ENCODE measurements around the gene MEIKIN.

The MEIKIN gene

GRCh38 chr5:131945551-131946168 is at the start of gene MEIKIN:
Gene MEIKIN (minus strand): TSS chr5:131945663. CDS start chr5:131945505, 158 bp downstream.
- DNase-seq = no peak
- in situ Hi-C loops (cut with MboI; ENCODE audit: low pct_unique_long_range_greater_than_20kb, low sequenced_read_pairs) = no loop called here

GRCh38 chr5:131994533-131995226 is 49.2 kb upstream of the MEIKIN start:
- DNase-seq = no peak
- in situ Hi-C loops (cut with MboI; ENCODE audit: low pct_unique_long_range_greater_than_20kb, low sequenced_read_pairs) = no loop called here

- in situ Hi-C loops (cut with MboI; ENCODE audit: low pct_unique_long_range_greater_than_20kb, low sequenced_read_pairs) = no loop called here
- DNase-seq = no peak
Measured at GRCh38 chr5:131994090-131994489, 48.6 kb upstream of the MEIKIN start.

- in situ Hi-C loops (cut with MboI; ENCODE audit: low pct_unique_long_range_greater_than_20kb, low sequenced_read_pairs) = no loop called here
- no peak for DNase-seq
Measured at GRCh38 chr5:131993676-131994075, 48.2 kb upstream of the MEIKIN start.

- DNase-seq = no peak
- in situ Hi-C loops (cut with MboI; ENCODE audit: low pct_unique_long_range_greater_than_20kb, low sequenced_read_pairs) = no loop called here
Measured at GRCh38 chr5:131992370-131992769, 46.9 kb upstream of the MEIKIN start.

GRCh38 chr5:131991593-131992324 is 46.3 kb upstream of the MEIKIN start:
- in situ Hi-C loops (cut with MboI; ENCODE audit: low pct_unique_long_range_greater_than_20kb, low sequenced_read_pairs) = no loop called here

GRCh38 chr5:131990716-131991115 is 45.3 kb upstream of the MEIKIN start:
- in situ Hi-C loops (cut with MboI; ENCODE audit: low pct_unique_long_range_greater_than_20kb, low sequenced_read_pairs) = no loop called here
- DNase-seq = no peak

More at GRCh38 chr5:131991593-131992324, 46.3 kb upstream of the MEIKIN start:
- DNase-seq = no peak

GRCh38 chr5:131988601-131989000 is 43.1 kb upstream of the MEIKIN start:
- no peak for DNase-seq
- in situ Hi-C loops (cut with MboI; ENCODE audit: low pct_unique_long_range_greater_than_20kb, low sequenced_read_pairs) = no loop called here

GRCh38 chr5:131987251-131987650 is 41.8 kb upstream of the MEIKIN start:
- in situ Hi-C loops (cut with MboI; ENCODE audit: low pct_unique_long_range_greater_than_20kb, low sequenced_read_pairs) = no loop called here
- DNase-seq = no peak

GRCh38 chr5:131986161-131986912 is 40.9 kb upstream of the MEIKIN start:
- in situ Hi-C loops (cut with MboI; ENCODE audit: low pct_unique_long_range_greater_than_20kb, low sequenced_read_pairs) = no loop called here
- DNase-seq = no peak

GRCh38 chr5:131984956-131985665 is 39.6 kb upstream of the MEIKIN start:
- DNase-seq = no peak
- in situ Hi-C loops (cut with MboI; ENCODE audit: low pct_unique_long_range_greater_than_20kb, low sequenced_read_pairs) = no loop called here

GRCh38 chr5:131983244-131983771 is 37.8 kb upstream of the MEIKIN start:
- in situ Hi-C loops (cut with MboI; ENCODE audit: low pct_unique_long_range_greater_than_20kb, low sequenced_read_pairs) = no loop called here
- no peak for DNase-seq

GRCh38 chr5:131981516-131981915 is 36.1 kb upstream of the MEIKIN start:
- no peak for DNase-seq
- in situ Hi-C loops (cut with MboI; ENCODE audit: low pct_unique_long_range_greater_than_20kb, low sequenced_read_pairs) = no loop called here

GRCh38 chr5:131980696-131981095 is 35.2 kb upstream of the MEIKIN start:
- in situ Hi-C loops (cut with MboI; ENCODE audit: low pct_unique_long_range_greater_than_20kb, low sequenced_read_pairs) = no loop called here
- DNase-seq = no peak

GRCh38 chr5:131979816-131980215 is 34.4 kb upstream of the MEIKIN start:
- DNase-seq = no peak
- in situ Hi-C loops (cut with MboI; ENCODE audit: low pct_unique_long_range_greater_than_20kb, low sequenced_read_pairs) = no loop called here

GRCh38 chr5:131977212-131977604 is 31.7 kb upstream of the MEIKIN start:
- no peak for DNase-seq
- in situ Hi-C loops (cut with MboI; ENCODE audit: low pct_unique_long_range_greater_than_20kb, low sequenced_read_pairs) = no loop called here

GRCh38 chr5:131976414-131977211 is 31.1 kb upstream of the MEIKIN start:
- DNase-seq = no peak
- in situ Hi-C loops (cut with MboI; ENCODE audit: low pct_unique_long_range_greater_than_20kb, low sequenced_read_pairs) = no loop called here
